Tibial nerve (tissue), 4 donors: Measurements from ENCODE around the gene SFMBT2. TPM values are rescaled to one million over a fixed set of nuclear protein-coding genes. Genes with fewer than 3 reads are reported as not detected.

Experiments used
- DNase-seq, 2 donors: peaks; one replicate each; pipeline ENCODE4 v3.0.0-alpha.2; 2019; ENCODE audit warnings: low spot score in 2 of 2
- H3K27ac ChIP-seq, 4 donors: fragments of 200-600 bp; sonication (generic) in 3 of 4; one replicate each; pipeline ENCODE4 v1.5.1; 2017 to 2019; ENCODE audit warnings: mild to moderate bottlenecking in 1 of 4
- H3K27me3 ChIP-seq, 2 donors: fragments of 200-600 bp; sonication (generic) in 1 of 2; one replicate each; pipeline versions ENCODE4 v1.5.1 to v1.6.0; 2017 to 2019
- H3K36me3 ChIP-seq, 3 donors: fragments of 200-600 bp; sonication (generic); one replicate each; pipeline ENCODE4 v1.5.1; 2018 to 2019
- H3K4me1 ChIP-seq, 4 donors: fragments of 200-600 bp; sonication (generic) in 3 of 4; one replicate each; pipeline ENCODE4 v1.5.1; 2017 to 2019
- H3K4me3 ChIP-seq, 4 donors: fragments of 200-600 bp; sonication (generic) in 3 of 4; one replicate each; pipeline ENCODE4 v1.5.1; 2017 to 2019; ENCODE audit warnings: mild to moderate bottlenecking in 1 of 4, moderate library complexity in 1 of 4
- H3K9me3 ChIP-seq, 4 donors: fragments of 200-600 bp; sonication (generic) in 3 of 4; one replicate each; pipeline ENCODE4 v1.5.1; 2017 to 2019
- CTCF ChIP-seq, 5 experiments: fragments of 200-600 bp in 3 of 5; fragments of 450-650 bp in 2 of 5; sonication (generic) in 3 of 5; IDR thresholded peaks; one replicate each; pipeline ENCODE4 v1.5.1; 2016 to 2019; ENCODE audit warnings: antibody characterized with exemption in 5 of 5, mild to moderate bottlenecking in 3 of 5, moderate library complexity in 2 of 5
- EP300 ChIP-seq, 2 donors: sonication (generic); formaldehyde crosslinking; IDR thresholded peaks; one replicate each; pipeline ENCODE4 v1.6.1; 2017; ENCODE audit warnings: antibody characterized with exemption in 2 of 2, mild to moderate bottlenecking in 1 of 2
- POLR2A ChIP-seq, 2 donors: fragments of 450-650 bp; IDR thresholded peaks; one replicate each; pipeline ENCODE4 v1.6.1; 2017; ENCODE audit warnings: antibody characterized with exemption in 2 of 2, mild to moderate bottlenecking in 2 of 2, moderate library complexity in 2 of 2
- WGBS, 2 donors: methylation state at CpG; one replicate each; pipeline ENCODE4 v1.1.5; 2018; 5-methylcytosine and 5-hydroxymethylcytosine counted together
- total RNA-seq, 4 donors: library from RNA; depleted of rRNA; stranded (reverse); fragments of >200 nt; gene quantifications; one replicate each; pipeline ENCODE4 v1.1.0, GENCODE V29; 2016

Gene SFMBT2
- total RNA-seq, 4 donors from 2014 or later, result 10.2 to 24.0 (median 15.4) TPM

- Histone ChIP-seq H3K4me3 (no peak overlapping the region), H3K9me3 (no peaks in the 10 kb centered on the region), H3K36me3 (no peaks in the 10 kb centered on the region), H3K27ac (no peak overlapping the region), H3K27me3 (no peaks in the 10 kb centered on the region), H3K4me1 (no peaks in the 10 kb centered on the region)
- DNase-seq, result no peak
- WGBS, 2 donors, result 73 to 83% methylated on average over 1 of the region's 1 CpG
- TF ChIP-seq EP300 (IDR thresholded peaks at IDR 0.05), result no peak
- TF ChIP-seq CTCF (IDR thresholded peaks at IDR 0.05), result no peak
- no peak for TF ChIP-seq POLR2A (IDR thresholded peaks at IDR 0.05)
Measured at GRCh38 chr10:7421526-7421925, 10.7 kb upstream of the SFMBT2 start.

- Histone ChIP-seq H3K36me3 (no peaks in the 10 kb centered on the region), H3K4me1 (no peaks in the 10 kb centered on the region), H3K4me3 (no peak overlapping the region), H3K27ac (no peak overlapping the region), H3K9me3 (no peaks in the 10 kb centered on the region), H3K27me3 (no peaks in the 10 kb centered on the region)
- no peak for DNase-seq
- WGBS, 2 donors, result 87 to 93% methylated on average over 8 of the region's 8 CpGs
- TF ChIP-seq POLR2A (IDR thresholded peaks at IDR 0.05) (no peak), EP300 (IDR thresholded peaks at IDR 0.05) (no peak), CTCF (IDR thresholded peaks at IDR 0.05) (no peak)
Measured at GRCh38 chr10:7419998-7420397, 9.2 kb upstream of the SFMBT2 start.

DNA sequence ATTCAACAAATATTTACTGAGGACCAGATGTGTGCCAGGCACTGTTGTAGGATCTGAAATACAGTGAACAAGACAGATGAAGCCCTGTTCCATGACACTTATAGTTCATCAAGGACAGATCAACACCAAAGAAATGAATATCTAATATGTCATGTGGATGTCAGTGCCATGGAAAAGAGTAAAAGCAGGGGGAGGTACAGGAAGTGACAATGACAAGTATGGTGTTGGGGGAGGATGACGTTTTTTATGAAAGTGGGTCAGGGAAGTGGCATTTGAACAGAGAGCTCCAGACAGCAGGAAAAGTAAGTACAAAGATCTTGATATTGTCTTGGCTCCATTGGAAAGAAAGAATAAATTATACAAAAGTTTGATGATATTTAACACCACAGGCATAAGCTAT is 7.0 kb upstream of the SFMBT2 start:
- 25 to 32% methylated on average over 1 of the region's 1 CpG for WGBS, 2 donors
- DNase-seq, result no peak

GRCh38 chr10:7417103-7417623 is 6.3 kb upstream of the SFMBT2 start:
- Histone ChIP-seq H3K9me3 (no peaks in the 10 kb centered on the region), H3K27me3 (peaks cover 0 to 10% of the 10 kb centered on the region in 2 donors), H3K4me1 (peaks cover 0 to 11% (median 9%) of the 10 kb centered on the region in 4 donors), H3K36me3 (no peaks in the 10 kb centered on the region), H3K4me3 (no peak overlapping the region), H3K27ac (no peak overlapping the region)
- DNase-seq, result no peak
- TF ChIP-seq EP300 (IDR thresholded peaks at IDR 0.05) (no peak), CTCF (IDR thresholded peaks at IDR 0.05) (peak; percentile 44 to 65 (median 45))
- WGBS, 2 donors, result 4 to 5% methylated on average over 2 of the region's 2 CpGs

More for the DNA sequence above, 7.0 kb upstream of the SFMBT2 start:
- H3K36me3 ChIP-seq, result no peaks in the 10 kb centered on the region
- H3K9me3 ChIP-seq, result no peaks in the 10 kb centered on the region
- H3K27ac ChIP-seq, result no peak overlapping the region
- peaks cover 0 to 4% (median 3%) of the 10 kb centered on the region in 4 donors for H3K4me1 ChIP-seq
- TF ChIP-seq CTCF (IDR thresholded peaks at IDR 0.05) (no peak), EP300 (IDR thresholded peaks at IDR 0.05) (no peak), POLR2A (IDR thresholded peaks at IDR 0.05) (no peak)
- H3K27me3 ChIP-seq, result peaks cover 0 to 3% of the 10 kb centered on the region in 2 donors
- H3K4me3 ChIP-seq, result no peak overlapping the region

GRCh38 chr10:7414766-7415165 is 3.9 kb upstream of the SFMBT2 start:
- TF ChIP-seq POLR2A (IDR thresholded peaks at IDR 0.05) (no peak), EP300 (IDR thresholded peaks at IDR 0.05) (no peak), CTCF (IDR thresholded peaks at IDR 0.05) (no peak)
- Histone ChIP-seq H3K27me3 (peaks cover 0 to 21% of the 10 kb centered on the region in 2 donors), H3K4me3 (no peak overlapping the region), H3K4me1 (peaks cover 0 to 22% (median 16%) of the 10 kb centered on the region in 4 donors), H3K27ac (no peak overlapping the region), H3K36me3 (no peaks in the 10 kb centered on the region), H3K9me3 (no peaks in the 10 kb centered on the region)
- no peak for DNase-seq
- WGBS, 2 donors, result 66 to 74% methylated on average over 2 of the region's 2 CpGs
